Pancreas (tissue), 10 donors: Measurements from ENCODE around the gene PERM1. TPM values are rescaled to one million over a fixed set of nuclear protein-coding genes. Genes with fewer than 3 reads are reported as not detected.

Experiments
- ATAC-seq, 4 donors: fragments of 200-7000 bp; cut with Tn5 transposase; one replicate each; pipeline versions ENCODE4 v1.8.0 to v1.9.1; 2020; ENCODE audit warnings: mild to moderate bottlenecking in 4 of 4, moderate library complexity in 4 of 4
- DNase-seq, 6 donors: peaks; one replicate each; pipeline ENCODE4 v3.0.0-alpha.2; 2020
- FAIRE-seq: peaks from 2 replicates; lab custom pipeline; 2012; peaks lifted over from hg19 to GRCh38; lab: Jason Lieb, UNC
- H3K27ac ChIP-seq, 4 donors: fragments of 200-600 bp; sonication (generic); 1 replicate in 3 of 4; 2 replicates in 1 of 4; pipeline versions ENCODE4 v1.5.0 to v1.8.0; 2020
- H3K27me3 ChIP-seq, 4 donors: fragments of 200-600 bp; one replicate each; pipeline ENCODE4 v1.8.0; 2021
- H3K36me3 ChIP-seq, 3 donors: fragments of 200-600 bp; sonication (generic) in 1 of 3; one replicate each; pipeline versions ENCODE4 v1.5.0 to v1.8.0; 2020 to 2021
- H3K4me1 ChIP-seq, 3 donors: fragments of 200-600 bp; one replicate each; pipeline ENCODE4 v1.8.0; 2021
- H3K4me3 ChIP-seq, 4 donors: fragments of 200-600 bp; sonication (generic) in 2 of 4; one replicate each; pipeline versions ENCODE4 v1.5.0 to v1.8.0; 2020 to 2021
- H3K9me3 ChIP-seq, 4 donors: fragments of 200-600 bp; one replicate each; pipeline ENCODE4 v1.8.0; 2021
- WGBS, 2 donors: extraction: QIAGEN DNeasy Blood & Tissue Kit; methylation state at CpG; one replicate each; pipeline ENCODE4 v1.1.7; 2013; 5-methylcytosine and 5-hydroxymethylcytosine counted together
- intact Hi-C, 3 donors: fragments of 100-400 bp; cut with DNase I; formaldehyde crosslinking; loops; one replicate each; pipeline versions ENCODE4 v1.11.1 to v1.14.2; 2022
- polyA plus RNA-seq, 2 donors: library from polyadenylated mRNA; stranded (reverse); fragments of 200-250 nt; gene quantifications; one replicate each; pipeline ENCODE4 v1.2.3, GENCODE V29; 2013
- total RNA-seq, 6 donors: library from RNA; stranded (reverse); fragmentation: NEBNext Ultra II Directional in 4 of 6; extraction: Animal tissue kit (Norgen Biotek cat#: 25700) in 4 of 6; gene quantifications; one replicate each; pipeline versions ENCODE4 v1.2.1 to v1.2.4, GENCODE V29; 2021 to 2023
- TF ChIP-seq, protein P1 (sequence below), 4 donors: fragments of 200-600 bp; sonication (generic) in 3 of 4; IDR thresholded peaks; one replicate each; pipeline versions ENCODE4 v1.5.0 to v1.8.0; 2021; ENCODE audit warnings: antibody characterized with exemption in 4 of 4
- donor health status: healthy with polysubstance abuse.
- donor health status: DM: no; HTN: no; CAD: no; lungs with moderate emphysema.
- donor health status: DM: no; HTN: no; CAD: no.
- donor health status: control.
- donor health status: control.
- donor health status: Bipolar disorder and iron deficiency.
- donor health status: DM: yes; HTN: yes; CAD: no.
- donor health status: DM: no; HTN: no; CAD: no.
- donor health status: DM: no; HTN: no; CAD: no.
- donor health status: DM: yes; HTN: yes; CAD: no.

PERM1 gene
- total and polyA plus RNA-seq, 8 donors: 0.04 to 0.35 (median 0.24) TPM; not detected in 4

- FAIRE-seq (no peak), ATAC-seq (no peak), DNase-seq (peak in 1 of 6 donors; percentile 58)
- intact Hi-C loops: no loop called here
- WGBS, 2 donors: 0 to 3% methylated on average over 16 to 24 of the region's 27 CpGs
- TF ChIP-seq, protein P1, sequence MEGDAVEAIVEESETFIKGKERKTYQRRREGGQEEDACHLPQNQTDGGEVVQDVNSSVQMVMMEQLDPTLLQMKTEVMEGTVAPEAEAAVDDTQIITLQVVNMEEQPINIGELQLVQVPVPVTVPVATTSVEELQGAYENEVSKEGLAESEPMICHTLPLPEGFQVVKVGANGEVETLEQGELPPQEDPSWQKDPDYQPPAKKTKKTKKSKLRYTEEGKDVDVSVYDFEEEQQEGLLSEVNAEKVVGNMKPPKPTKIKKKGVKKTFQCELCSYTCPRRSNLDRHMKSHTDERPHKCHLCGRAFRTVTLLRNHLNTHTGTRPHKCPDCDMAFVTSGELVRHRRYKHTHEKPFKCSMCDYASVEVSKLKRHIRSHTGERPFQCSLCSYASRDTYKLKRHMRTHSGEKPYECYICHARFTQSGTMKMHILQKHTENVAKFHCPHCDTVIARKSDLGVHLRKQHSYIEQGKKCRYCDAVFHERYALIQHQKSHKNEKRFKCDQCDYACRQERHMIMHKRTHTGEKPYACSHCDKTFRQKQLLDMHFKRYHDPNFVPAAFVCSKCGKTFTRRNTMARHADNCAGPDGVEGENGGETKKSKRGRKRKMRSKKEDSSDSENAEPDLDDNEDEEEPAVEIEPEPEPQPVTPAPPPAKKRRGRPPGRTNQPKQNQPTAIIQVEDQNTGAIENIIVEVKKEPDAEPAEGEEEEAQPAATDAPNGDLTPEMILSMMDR (IDR thresholded peaks at IDR 0.05): no peak
- Histone ChIP-seq H3K36me3 (no peaks in the 10 kb centered on the region), H3K27ac (no peak overlapping the region), H3K4me1 (peaks cover 0 to 4% (median 0%) of the 10 kb centered on the region in 3 donors), H3K9me3 (no peaks in the 10 kb centered on the region), H3K27me3 (no peaks in the 10 kb centered on the region), H3K4me3 (peak overlapping the region; percentile 33 to 58 (median 48))
Measured at GRCh38 chr1:998745-998994, 16.8 kb upstream of the PERM1 start.

GRCh38 chr1:997993-998744 is 16.3 kb upstream of the PERM1 start:
- H3K4me1 ChIP-seq: peaks cover 0 to 4% (median 0%) of the 10 kb centered on the region in 3 donors
- intact Hi-C loops: no loop called here
- FAIRE-seq (no peak), DNase-seq (peak in 5 of 6 donors; percentile 15 to 79 (median 58)), ATAC-seq (no peak)
- no peaks in the 10 kb centered on the region for H3K27me3 ChIP-seq
- H3K27ac ChIP-seq: no peak overlapping the region
- no peaks in the 10 kb centered on the region for H3K36me3 ChIP-seq
- H3K9me3 ChIP-seq: no peaks in the 10 kb centered on the region
- WGBS, 2 donors: 22 to 27% methylated on average over 57 to 75 of the region's 75 CpGs
- TF ChIP-seq, protein P1 (IDR thresholded peaks at IDR 0.05): no peak
- peak overlapping the region; percentile 33 to 58 (median 48) for H3K4me3 ChIP-seq

DNA sequence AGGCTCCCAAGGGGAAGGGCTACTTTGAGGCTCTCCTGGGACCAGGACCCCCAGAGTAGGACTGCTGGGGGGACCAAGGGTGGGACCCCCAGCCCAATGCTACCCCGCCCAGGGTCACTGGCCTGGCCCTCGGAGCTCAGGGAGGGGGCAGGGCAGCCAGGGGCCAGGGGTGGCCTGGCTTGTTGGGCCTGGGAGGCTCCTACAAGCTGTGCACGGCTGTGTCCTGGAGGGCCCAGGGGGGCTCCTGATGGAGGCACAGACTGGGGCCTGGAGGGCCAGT is 15.8 kb upstream of the PERM1 start:
- Histone ChIP-seq H3K4me1 (peaks cover 0 to 4% (median 0%) of the 10 kb centered on the region in 3 donors), H3K27me3 (no peaks in the 10 kb centered on the region), H3K4me3 (peak overlapping the region in 2 of 4 donors; percentile 57 to 58), H3K9me3 (no peaks in the 10 kb centered on the region), H3K27ac (no peak overlapping the region), H3K36me3 (no peaks in the 10 kb centered on the region)
- intact Hi-C loops: no loop called here
- DNase-seq: peak in 1 of 6 donors; percentile 82
- 66 to 79% methylated on average over 2 to 3 of the region's 3 CpGs for WGBS, 2 donors
- no peak for FAIRE-seq
- TF ChIP-seq, protein P1 (IDR thresholded peaks at IDR 0.05): no peak
- ATAC-seq: no peak

DNA sequence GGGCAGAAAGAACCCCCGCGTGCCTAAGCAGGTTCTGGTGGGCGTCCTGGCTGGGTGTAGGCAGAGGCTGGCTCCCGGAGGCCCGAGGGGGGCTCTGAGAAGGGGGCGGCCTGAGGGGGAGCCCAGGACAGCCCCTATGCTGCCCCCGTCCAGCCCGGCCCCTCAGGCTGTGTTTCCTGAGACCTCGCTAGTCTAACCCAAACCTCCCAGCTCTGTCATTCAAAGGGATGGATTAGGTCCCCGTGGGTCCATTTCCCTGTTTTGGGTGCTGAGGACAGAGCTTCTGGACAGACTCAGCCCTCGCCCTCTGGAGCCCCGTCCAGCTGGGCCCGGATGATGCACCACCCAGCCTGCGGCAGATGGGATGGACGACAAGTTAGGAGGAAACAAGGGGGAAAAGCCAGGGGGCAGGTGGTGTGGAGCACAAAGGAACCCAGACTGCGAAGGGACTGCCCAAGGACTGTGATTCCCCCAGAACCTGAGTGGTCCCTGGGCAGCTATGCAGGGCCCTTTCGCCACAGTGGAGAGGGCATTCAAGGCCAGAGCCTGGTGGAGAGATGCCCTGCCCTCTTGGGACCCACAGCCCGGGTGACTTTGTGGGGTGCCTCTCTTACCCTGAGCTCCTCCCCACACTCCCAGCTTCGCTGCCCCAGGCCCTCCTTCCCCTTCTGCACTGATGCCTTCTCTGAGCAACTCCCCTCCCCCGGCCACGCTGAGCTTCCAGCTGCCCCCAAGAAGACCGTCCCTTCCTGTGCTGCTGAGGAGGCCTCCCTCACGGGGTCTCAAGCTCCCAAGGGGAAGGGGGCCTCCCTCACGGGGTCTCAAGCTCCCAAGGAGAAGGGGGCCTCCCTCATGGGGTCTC is 15.2 kb upstream of the PERM1 start:
- TF ChIP-seq, protein P1 (IDR thresholded peaks at IDR 0.05): no peak
- H3K27me3 ChIP-seq: no peaks in the 10 kb centered on the region
- H3K4me1 ChIP-seq: peaks cover 0 to 4% (median 0%) of the 10 kb centered on the region in 3 donors
- DNase-seq: peak in 3 of 6 donors; percentile 3 to 76 (median 22)
- WGBS, 2 donors: 56 to 71% methylated on average over 21 to 24 of the region's 24 CpGs
- H3K36me3 ChIP-seq: no peaks in the 10 kb centered on the region
- FAIRE-seq: no peak
- H3K27ac ChIP-seq: no peak overlapping the region
- no peaks in the 10 kb centered on the region for H3K9me3 ChIP-seq
- intact Hi-C loops: no loop called here
- no peak overlapping the region for H3K4me3 ChIP-seq
- no peak for ATAC-seq
